DND-41 (cell line): ENCODE data around the gene WDR59.

ENCODE experiments used
- EZH2 ChIP-seq: IDR thresholded peaks from 3 replicates; pipeline ENCODE4 v1.6.1; 2012; ENCODE audit warnings: borderline replicate concordance, low read depth, mild to moderate bottlenecking, moderate library complexity, low read length, inconsistent platforms; ENCODE audit not compliant: severe bottlenecking
- TF ChIP-seq, protein P1 (sequence below): IDR thresholded peaks from 2 replicates; pipeline ENCODE4 v1.5.1; 2012; ENCODE audit warnings: borderline replicate concordance, low read length, moderate library complexity, mild to moderate bottlenecking; ENCODE audit not compliant: poor library complexity, severe bottlenecking; ENCODE audit errors: extremely low read depth

DNA sequence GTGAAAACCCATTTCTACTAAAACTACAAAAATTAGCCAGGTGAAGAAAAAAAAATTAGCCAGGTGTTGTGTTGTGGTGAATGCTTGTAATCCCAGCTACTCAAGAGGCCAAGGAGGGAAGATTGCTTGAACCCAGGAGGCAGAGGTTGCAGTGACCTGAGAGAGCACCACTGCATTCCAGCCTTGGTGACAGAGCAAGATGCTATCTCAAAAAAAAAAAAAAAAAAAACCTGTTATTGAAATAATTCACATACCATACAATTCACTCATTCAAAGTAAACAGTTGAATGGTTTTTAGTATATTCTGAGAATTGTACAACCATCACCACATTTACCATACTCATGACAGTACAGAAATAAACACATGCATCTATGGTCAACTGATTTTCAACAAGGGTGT, 44.9 kb upstream of the WDR59 start:
- TF ChIP-seq, protein P1, sequence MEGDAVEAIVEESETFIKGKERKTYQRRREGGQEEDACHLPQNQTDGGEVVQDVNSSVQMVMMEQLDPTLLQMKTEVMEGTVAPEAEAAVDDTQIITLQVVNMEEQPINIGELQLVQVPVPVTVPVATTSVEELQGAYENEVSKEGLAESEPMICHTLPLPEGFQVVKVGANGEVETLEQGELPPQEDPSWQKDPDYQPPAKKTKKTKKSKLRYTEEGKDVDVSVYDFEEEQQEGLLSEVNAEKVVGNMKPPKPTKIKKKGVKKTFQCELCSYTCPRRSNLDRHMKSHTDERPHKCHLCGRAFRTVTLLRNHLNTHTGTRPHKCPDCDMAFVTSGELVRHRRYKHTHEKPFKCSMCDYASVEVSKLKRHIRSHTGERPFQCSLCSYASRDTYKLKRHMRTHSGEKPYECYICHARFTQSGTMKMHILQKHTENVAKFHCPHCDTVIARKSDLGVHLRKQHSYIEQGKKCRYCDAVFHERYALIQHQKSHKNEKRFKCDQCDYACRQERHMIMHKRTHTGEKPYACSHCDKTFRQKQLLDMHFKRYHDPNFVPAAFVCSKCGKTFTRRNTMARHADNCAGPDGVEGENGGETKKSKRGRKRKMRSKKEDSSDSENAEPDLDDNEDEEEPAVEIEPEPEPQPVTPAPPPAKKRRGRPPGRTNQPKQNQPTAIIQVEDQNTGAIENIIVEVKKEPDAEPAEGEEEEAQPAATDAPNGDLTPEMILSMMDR: no peak
- no peak for TF ChIP-seq EZH2
